ENCODE results near the gene AFG1L.
"Not testable (repeated sequence)": the region's sequence is repeated elsewhere in the genome, so short reads cannot be mapped to it uniquely, and the experiment has no call there.

AFG1L gene

GRCh38 chr6:108535920-108536535 lies 241.2 kb downstream of the AFG1L start:
- H3K56ac ChIP-seq (ENCODE audit: low read length); H2AK5ac ChIP-seq (ENCODE audit: low read length); H4K5ac ChIP-seq (ENCODE audit: low read length); H4K8ac ChIP-seq (ENCODE audit: low read depth, low read length); H2BK5ac ChIP-seq (ENCODE audit: low read length); H3K9ac ChIP-seq (ENCODE audit: low read length); H3K4ac ChIP-seq (ENCODE audit: low read depth, low read length); H2BK15ac ChIP-seq (replicated peaks; ENCODE audit: low read depth); DNase-seq; H3K18ac ChIP-seq (ENCODE audit: low read length); H3K79me1 ChIP-seq (ENCODE audit: low read length); H2BK120ac ChIP-seq (ENCODE audit: low read depth, low read length); H3K79me2 ChIP-seq (ENCODE audit: control insufficient read depth, insufficient read depth, low read length); H3K4me2 ChIP-seq (ENCODE audit: low read length); H3K36me3 ChIP-seq (ENCODE audit: control insufficient read depth, insufficient read depth, low read length); H3K27me3 ChIP-seq (ENCODE audit: insufficient read depth, low read length, poor library complexity); H3K4me1 ChIP-seq (ENCODE audit: control insufficient read depth, low read depth, low read length); H3K27ac ChIP-seq (ENCODE audit: low read depth, low read length); H3K4me3 ChIP-seq (ENCODE audit: low read length); H3K23ac ChIP-seq (ENCODE audit: low read length): not testable (repeated sequence)
- WGBS (ENCODE audit: extremely low coverage, insufficient coverage, low lambda C conversion rate), result no CpG with 5 or more reads among the region's 4 CpGs

- H3K79me1 ChIP-seq (ENCODE audit: low read length), result no peaks in the 10 kb centered on the region
- peak overlapping the region; percentile 27 for H3K9ac ChIP-seq (ENCODE audit: low read length)
- WGBS (ENCODE audit: extremely low coverage, insufficient coverage, low lambda C conversion rate), result no CpG with 5 or more reads among the region's 5 CpGs
- H3K18ac ChIP-seq (ENCODE audit: low read length), result no peak overlapping the region
- peak; percentile 80 for DNase-seq
- no peak overlapping the region for H4K5ac ChIP-seq (ENCODE audit: low read length)
- no peak overlapping the region for H3K23ac ChIP-seq (ENCODE audit: low read length)
- no peak overlapping the region for H2BK15ac ChIP-seq (replicated peaks; ENCODE audit: low read depth)
- no peak overlapping the region for H4K8ac ChIP-seq (ENCODE audit: low read depth, low read length)
- H2BK5ac ChIP-seq (ENCODE audit: low read length), result no peak overlapping the region
- H3K36me3 ChIP-seq (ENCODE audit: control insufficient read depth, insufficient read depth, low read length), result no peaks in the 10 kb centered on the region
- no peaks in the 10 kb centered on the region for H3K27me3 ChIP-seq (ENCODE audit: insufficient read depth, low read length, poor library complexity)
- no peaks in the 10 kb centered on the region for H3K79me2 ChIP-seq (ENCODE audit: control insufficient read depth, insufficient read depth, low read length)
- H3K4me3 ChIP-seq (ENCODE audit: low read length), result no peak overlapping the region
- peak overlapping the region; percentile 28 for H3K56ac ChIP-seq (ENCODE audit: low read length)
- peak overlapping the region; percentile 28 for H3K4me2 ChIP-seq (ENCODE audit: low read length)
- H2BK120ac ChIP-seq (ENCODE audit: low read depth, low read length), result no peak overlapping the region
- no peak overlapping the region for H3K27ac ChIP-seq (ENCODE audit: low read depth, low read length)
- H3K4me1 ChIP-seq (ENCODE audit: control insufficient read depth, low read depth, low read length), result no peaks in the 10 kb centered on the region
- no peak overlapping the region for H3K4ac ChIP-seq (ENCODE audit: low read depth, low read length)
- H2AK5ac ChIP-seq (ENCODE audit: low read length), result no peak overlapping the region
Observed at GRCh38 chr6:108541843-108542759, 247.2 kb downstream of the AFG1L start.

- H2AK5ac ChIP-seq (ENCODE audit: low read length), result no peak overlapping the region
- no peak overlapping the region for H3K4me3 ChIP-seq (ENCODE audit: low read length)
- no peak for DNase-seq
- no peak overlapping the region for H2BK15ac ChIP-seq (replicated peaks; ENCODE audit: low read depth)
- H3K27me3 ChIP-seq (ENCODE audit: insufficient read depth, low read length, poor library complexity), result no peaks in the 10 kb centered on the region
- H3K36me3 ChIP-seq (ENCODE audit: control insufficient read depth, insufficient read depth, low read length), result no peaks in the 10 kb centered on the region
- H3K79me1 ChIP-seq (ENCODE audit: low read length), result no peaks in the 10 kb centered on the region
- no peak overlapping the region for H3K18ac ChIP-seq (ENCODE audit: low read length)
- no peak overlapping the region for H2BK120ac ChIP-seq (ENCODE audit: low read depth, low read length)
- H3K27ac ChIP-seq (ENCODE audit: low read depth, low read length), result no peak overlapping the region
- H3K79me2 ChIP-seq (ENCODE audit: control insufficient read depth, insufficient read depth, low read length), result no peaks in the 10 kb centered on the region
- no peak overlapping the region for H4K5ac ChIP-seq (ENCODE audit: low read length)
- no peak overlapping the region for H3K4ac ChIP-seq (ENCODE audit: low read depth, low read length)
- no peak overlapping the region for H2BK5ac ChIP-seq (ENCODE audit: low read length)
- no CpG with 5 or more reads among the region's 7 CpGs for WGBS (ENCODE audit: extremely low coverage, insufficient coverage, low lambda C conversion rate)
- H3K56ac ChIP-seq (ENCODE audit: low read length), result no peak overlapping the region
- no peaks in the 10 kb centered on the region for H3K4me1 ChIP-seq (ENCODE audit: control insufficient read depth, low read depth, low read length)
- H3K9ac ChIP-seq (ENCODE audit: low read length), result no peak overlapping the region
- H3K23ac ChIP-seq (ENCODE audit: low read length), result no peak overlapping the region
- no peak overlapping the region for H3K4me2 ChIP-seq (ENCODE audit: low read length)
- no peak overlapping the region for H4K8ac ChIP-seq (ENCODE audit: low read depth, low read length)
Observed at GRCh38 chr6:108543175-108543940, 248.5 kb downstream of the AFG1L start.

GRCh38 chr6:108544606-108545005 lies 249.8 kb downstream of the AFG1L start:
- WGBS (ENCODE audit: extremely low coverage, insufficient coverage, low lambda C conversion rate), result no CpG with 5 or more reads among the region's 3 CpGs
- Histone ChIP-seq H3K36me3 (ENCODE audit: control insufficient read depth, insufficient read depth, low read length) (no peaks in the 10 kb centered on the region), H3K4me2 (ENCODE audit: low read length) (no peak overlapping the region), H3K27ac (ENCODE audit: low read depth, low read length) (no peak overlapping the region), H3K23ac (ENCODE audit: low read length) (no peak overlapping the region), H3K18ac (ENCODE audit: low read length) (no peak overlapping the region), H4K8ac (ENCODE audit: low read depth, low read length) (no peak overlapping the region), H4K5ac (ENCODE audit: low read length) (no peak overlapping the region), H3K4me3 (ENCODE audit: low read length) (no peak overlapping the region), H3K79me2 (ENCODE audit: control insufficient read depth, insufficient read depth, low read length) (no peaks in the 10 kb centered on the region), H2BK5ac (ENCODE audit: low read length) (no peak overlapping the region), H2BK120ac (ENCODE audit: low read depth, low read length) (no peak overlapping the region), H3K56ac (ENCODE audit: low read length) (no peak overlapping the region), H3K27me3 (ENCODE audit: insufficient read depth, low read length, poor library complexity) (no peaks in the 10 kb centered on the region), H2BK15ac (replicated peaks; ENCODE audit: low read depth) (no peak overlapping the region), H3K9ac (ENCODE audit: low read length) (no peak overlapping the region), H3K4me1 (ENCODE audit: control insufficient read depth, low read depth, low read length) (no peaks in the 10 kb centered on the region), H3K79me1 (ENCODE audit: low read length) (no peaks in the 10 kb centered on the region), H3K4ac (ENCODE audit: low read depth, low read length) (no peak overlapping the region), H2AK5ac (ENCODE audit: low read length) (no peak overlapping the region)
- peak; percentile 36 for DNase-seq

DNA sequence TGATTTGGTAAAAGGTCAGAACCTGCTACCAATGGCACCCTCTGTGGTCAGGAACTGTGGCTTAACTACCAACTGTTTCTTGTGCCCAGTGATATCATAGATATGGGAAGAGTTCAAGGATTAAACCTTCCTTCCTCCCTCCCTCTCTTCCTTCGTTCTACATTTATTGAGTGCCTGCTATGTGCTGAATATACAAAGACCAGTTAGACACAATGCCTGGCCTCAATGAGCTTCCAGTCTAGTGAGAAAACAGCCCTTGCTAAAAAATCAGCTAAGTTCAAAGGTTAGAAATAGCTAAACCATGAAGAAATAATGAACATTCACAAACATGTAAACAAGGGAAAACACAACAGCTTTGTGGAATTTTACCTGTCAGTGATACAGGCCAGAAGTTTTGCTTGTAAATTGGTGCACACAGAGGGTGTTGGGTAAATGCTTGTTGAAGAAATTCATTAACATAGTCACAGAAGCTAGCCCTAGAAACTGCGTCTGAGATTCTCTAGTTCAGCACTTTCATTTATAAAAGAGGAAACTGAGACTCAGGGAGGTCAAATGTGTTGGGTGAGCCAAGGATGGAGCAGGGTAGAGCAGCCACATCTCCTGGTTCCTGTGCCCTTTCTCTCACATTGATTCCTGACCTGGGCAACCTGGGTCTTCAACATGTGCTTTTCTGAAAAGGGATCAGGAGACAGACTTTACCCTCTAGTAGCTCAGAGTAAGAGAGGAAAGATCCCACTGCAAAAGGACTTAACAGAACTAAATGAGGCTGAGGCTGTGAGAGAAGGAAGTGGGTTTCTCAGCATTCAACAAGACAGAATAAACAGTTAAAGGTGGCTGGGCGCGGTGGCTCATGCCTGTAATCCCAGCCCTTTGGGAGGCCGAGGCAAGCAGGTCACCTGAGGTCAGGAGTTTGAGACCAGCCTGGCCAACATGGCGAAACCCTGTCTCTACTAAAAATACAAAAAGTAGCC lies 251.5 kb downstream of the AFG1L start:
- no peaks in the 10 kb centered on the region for H3K79me2 ChIP-seq (ENCODE audit: control insufficient read depth, insufficient read depth, low read length)
- no peaks in the 10 kb centered on the region for H3K4me1 ChIP-seq (ENCODE audit: control insufficient read depth, low read depth, low read length)
- no peak overlapping the region for H3K27ac ChIP-seq (ENCODE audit: low read depth, low read length)
- no peak overlapping the region for H2BK15ac ChIP-seq (replicated peaks; ENCODE audit: low read depth)
- H3K9ac ChIP-seq (ENCODE audit: low read length), result no peak overlapping the region
- no peak overlapping the region for H3K4me2 ChIP-seq (ENCODE audit: low read length)
- H3K36me3 ChIP-seq (ENCODE audit: control insufficient read depth, insufficient read depth, low read length), result no peaks in the 10 kb centered on the region
- H4K8ac ChIP-seq (ENCODE audit: low read depth, low read length), result no peak overlapping the region
- no peaks in the 10 kb centered on the region for H3K27me3 ChIP-seq (ENCODE audit: insufficient read depth, low read length, poor library complexity)
- H3K79me1 ChIP-seq (ENCODE audit: low read length), result no peaks in the 10 kb centered on the region
- H2BK5ac ChIP-seq (ENCODE audit: low read length), result no peak overlapping the region
- no peak overlapping the region for H3K18ac ChIP-seq (ENCODE audit: low read length)
- no CpG with 5 or more reads among the region's 6 CpGs for WGBS (ENCODE audit: extremely low coverage, insufficient coverage, low lambda C conversion rate)
- no peak overlapping the region for H4K5ac ChIP-seq (ENCODE audit: low read length)
- H2BK120ac ChIP-seq (ENCODE audit: low read depth, low read length), result no peak overlapping the region
- H2AK5ac ChIP-seq (ENCODE audit: low read length), result no peak overlapping the region
- H3K4ac ChIP-seq (ENCODE audit: low read depth, low read length), result no peak overlapping the region
- H3K23ac ChIP-seq (ENCODE audit: low read length), result no peak overlapping the region
- no peak overlapping the region for H3K56ac ChIP-seq (ENCODE audit: low read length)
- DNase-seq, result no peak
- no peak overlapping the region for H3K4me3 ChIP-seq (ENCODE audit: low read length)

All from mesendoderm (in vitro differentiated cells).